ENCODE data around the gene AGBL4.
"Not testable (repeated sequence)": the region's sequence is repeated elsewhere in the genome, so short reads cannot be mapped to it uniquely, and the experiment has no call there.

- TF ChIP-seq POLR2A (IDR thresholded peaks at IDR 0.05): not testable (repeated sequence)
- TF ChIP-seq, protein P1, sequence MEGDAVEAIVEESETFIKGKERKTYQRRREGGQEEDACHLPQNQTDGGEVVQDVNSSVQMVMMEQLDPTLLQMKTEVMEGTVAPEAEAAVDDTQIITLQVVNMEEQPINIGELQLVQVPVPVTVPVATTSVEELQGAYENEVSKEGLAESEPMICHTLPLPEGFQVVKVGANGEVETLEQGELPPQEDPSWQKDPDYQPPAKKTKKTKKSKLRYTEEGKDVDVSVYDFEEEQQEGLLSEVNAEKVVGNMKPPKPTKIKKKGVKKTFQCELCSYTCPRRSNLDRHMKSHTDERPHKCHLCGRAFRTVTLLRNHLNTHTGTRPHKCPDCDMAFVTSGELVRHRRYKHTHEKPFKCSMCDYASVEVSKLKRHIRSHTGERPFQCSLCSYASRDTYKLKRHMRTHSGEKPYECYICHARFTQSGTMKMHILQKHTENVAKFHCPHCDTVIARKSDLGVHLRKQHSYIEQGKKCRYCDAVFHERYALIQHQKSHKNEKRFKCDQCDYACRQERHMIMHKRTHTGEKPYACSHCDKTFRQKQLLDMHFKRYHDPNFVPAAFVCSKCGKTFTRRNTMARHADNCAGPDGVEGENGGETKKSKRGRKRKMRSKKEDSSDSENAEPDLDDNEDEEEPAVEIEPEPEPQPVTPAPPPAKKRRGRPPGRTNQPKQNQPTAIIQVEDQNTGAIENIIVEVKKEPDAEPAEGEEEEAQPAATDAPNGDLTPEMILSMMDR (IDR thresholded peaks at IDR 0.05): not testable (repeated sequence)
Measured at GRCh38 chr1:49738118-49738517, 285.6 kb downstream of the AGBL4 start.
